Fibroblast of the aortic adventitia (primary cell): ENCODE measurements around the gene NLGN4Y. TPM values are rescaled to one million over a fixed set of nuclear protein-coding genes. Genes with fewer than 3 reads are reported as not detected.

Experiments
- DNase-seq: peaks from one replicate; pipeline ENCODE4 v3.0.0-alpha.2; 2010; ENCODE audit warnings: low read depth
- H3K4me3 ChIP-seq: 2 replicates; pipeline ENCODE4 v1.5.1; 2011; ENCODE audit warnings: low read depth, mild to moderate bottlenecking, control low read depth, low read length, moderate library complexity
- total RNA-seq: library from RNA; depleted of rRNA; stranded (reverse); fragments of >200 nt; gene quantifications from 2 replicates; pipeline ENCODE4 v1.2.3, GENCODE V29; 2012; ENCODE audit warnings: low replicate concordance
- TF ChIP-seq, protein P1 (sequence below): IDR thresholded peaks from 2 replicates; pipeline ENCODE4 v1.5.1; 2011; ENCODE audit warnings: mild to moderate bottlenecking, low read length, control low read depth, inconsistent platforms; ENCODE audit not compliant: insufficient read depth

NLGN4Y gene
- total RNA-seq = 4.5 TPM in 1 of 2 replicates, not detected in the other

DNA sequence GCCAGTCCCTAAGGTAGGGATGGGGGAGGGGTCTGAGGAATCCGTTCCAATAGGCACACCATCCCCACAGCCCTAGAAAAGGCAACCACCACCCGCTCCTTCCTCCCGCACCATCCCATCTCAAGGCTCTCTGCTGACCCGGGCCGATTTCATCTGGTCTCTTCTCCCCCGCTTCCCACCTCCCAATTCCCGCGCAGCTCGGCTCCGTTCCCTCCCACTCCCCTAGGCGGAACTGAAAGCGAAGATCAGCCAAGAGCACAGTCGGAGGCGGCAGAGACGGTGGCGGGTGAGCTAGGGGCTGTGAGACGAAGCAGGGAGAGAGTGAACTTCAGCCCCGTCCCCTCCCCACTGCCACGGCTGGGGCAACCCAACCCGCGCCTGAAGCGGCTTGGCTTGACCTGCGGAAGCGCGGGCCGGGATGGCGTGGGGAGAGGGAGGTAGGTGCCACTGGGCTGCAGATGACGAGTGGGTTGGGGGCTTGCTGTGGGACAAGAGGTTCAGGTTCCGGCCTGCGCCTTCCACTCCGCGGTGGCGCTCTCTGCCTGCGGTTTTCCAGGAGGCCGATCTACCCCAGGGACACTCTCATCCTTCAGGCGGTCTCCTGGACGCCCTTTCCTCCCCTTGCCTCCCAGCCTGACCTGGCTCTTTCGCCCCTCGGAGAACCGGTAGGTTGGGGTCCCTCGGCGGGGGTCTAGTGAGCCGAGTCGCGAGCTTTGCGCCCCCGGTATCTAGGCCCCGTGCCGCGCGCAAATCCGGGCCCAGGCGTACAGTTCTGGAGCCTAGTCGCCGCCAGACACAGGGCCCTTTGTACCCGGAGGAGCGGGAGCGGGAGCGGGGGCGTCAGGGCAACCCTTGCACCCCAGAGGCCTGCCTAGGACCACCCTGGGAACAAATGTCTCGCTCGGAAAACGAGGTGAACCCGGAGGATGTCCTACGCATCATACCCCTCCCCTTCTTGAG is at the start of gene NLGN4Y:
NLGN4Y (plus strand) TSS at position 258 of the 960 bp plus-strand sequence. CDS start 97,591 bp downstream, outside the sequence.
- TF ChIP-seq, protein P1, sequence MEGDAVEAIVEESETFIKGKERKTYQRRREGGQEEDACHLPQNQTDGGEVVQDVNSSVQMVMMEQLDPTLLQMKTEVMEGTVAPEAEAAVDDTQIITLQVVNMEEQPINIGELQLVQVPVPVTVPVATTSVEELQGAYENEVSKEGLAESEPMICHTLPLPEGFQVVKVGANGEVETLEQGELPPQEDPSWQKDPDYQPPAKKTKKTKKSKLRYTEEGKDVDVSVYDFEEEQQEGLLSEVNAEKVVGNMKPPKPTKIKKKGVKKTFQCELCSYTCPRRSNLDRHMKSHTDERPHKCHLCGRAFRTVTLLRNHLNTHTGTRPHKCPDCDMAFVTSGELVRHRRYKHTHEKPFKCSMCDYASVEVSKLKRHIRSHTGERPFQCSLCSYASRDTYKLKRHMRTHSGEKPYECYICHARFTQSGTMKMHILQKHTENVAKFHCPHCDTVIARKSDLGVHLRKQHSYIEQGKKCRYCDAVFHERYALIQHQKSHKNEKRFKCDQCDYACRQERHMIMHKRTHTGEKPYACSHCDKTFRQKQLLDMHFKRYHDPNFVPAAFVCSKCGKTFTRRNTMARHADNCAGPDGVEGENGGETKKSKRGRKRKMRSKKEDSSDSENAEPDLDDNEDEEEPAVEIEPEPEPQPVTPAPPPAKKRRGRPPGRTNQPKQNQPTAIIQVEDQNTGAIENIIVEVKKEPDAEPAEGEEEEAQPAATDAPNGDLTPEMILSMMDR = no peak
- DNase-seq = no peak
- no peak within 1 kb of the TSS for H3K4me3 ChIP-seq

DNA sequence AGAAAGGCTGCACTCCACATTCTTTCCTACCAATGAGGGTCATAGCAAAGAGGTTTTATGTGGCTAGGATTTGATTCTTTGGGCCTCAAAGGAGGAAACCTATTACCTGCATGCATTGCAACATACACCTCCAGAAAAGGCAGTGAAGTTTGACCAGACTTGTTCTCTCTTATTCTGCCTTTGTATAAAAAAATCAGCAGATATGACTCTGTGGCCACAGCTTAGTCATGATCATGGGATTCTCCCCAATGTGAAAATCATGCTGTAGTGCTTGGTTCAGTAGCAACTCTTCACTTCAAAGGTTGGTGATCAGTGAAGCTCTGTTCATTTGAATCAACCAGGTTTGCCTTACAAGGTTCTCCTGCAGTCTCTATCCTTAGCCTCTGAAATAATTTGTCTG is 38.4 kb upstream of the NLGN4Y start:
- TF ChIP-seq, protein P1 = no peak
- no peak for DNase-seq
- H3K4me3 ChIP-seq = no peak overlapping the region

DNA sequence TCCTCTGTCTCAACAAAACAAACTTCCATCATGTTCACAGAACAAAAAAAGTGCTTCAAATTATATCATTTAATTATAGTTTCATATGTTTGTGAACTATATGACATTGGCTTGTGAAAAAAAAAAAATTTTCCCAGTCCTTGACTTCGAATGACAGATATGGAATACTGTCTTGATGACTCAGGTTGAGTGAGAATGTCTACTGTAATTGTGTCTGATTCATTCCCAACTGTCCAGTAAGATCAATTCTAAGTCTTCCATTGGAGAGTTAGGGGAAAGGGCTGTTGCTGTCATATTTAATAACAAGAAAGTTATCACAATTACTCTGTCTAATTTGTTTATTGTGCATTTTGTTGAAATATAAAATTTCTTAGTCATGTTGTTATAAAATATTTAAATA is 34.1 kb upstream of the NLGN4Y start:
- no peak for DNase-seq
- H3K4me3 ChIP-seq = no peak overlapping the region
- TF ChIP-seq, protein P1 = no peak

DNA sequence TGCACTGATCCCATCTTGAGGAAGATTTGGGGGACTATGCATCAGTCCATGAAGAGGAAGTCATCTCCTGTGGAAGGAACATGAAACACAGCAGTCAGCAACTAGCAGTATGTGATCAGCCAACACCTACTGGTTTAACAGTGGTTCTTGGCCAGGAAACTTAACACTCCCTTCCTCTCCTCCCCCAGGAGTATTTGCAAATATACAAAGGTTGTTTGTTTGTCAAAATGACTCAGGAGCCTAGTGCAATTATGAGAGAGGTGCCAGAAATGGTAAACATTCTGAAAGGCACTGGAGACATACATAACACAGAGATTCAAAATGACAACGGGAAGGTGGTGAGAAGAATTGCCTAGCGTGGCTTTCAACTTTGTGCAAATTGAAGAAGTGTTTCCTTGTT is 26.3 kb upstream of the NLGN4Y start:
- no peak for DNase-seq
- TF ChIP-seq, protein P1 = no peak

DNA sequence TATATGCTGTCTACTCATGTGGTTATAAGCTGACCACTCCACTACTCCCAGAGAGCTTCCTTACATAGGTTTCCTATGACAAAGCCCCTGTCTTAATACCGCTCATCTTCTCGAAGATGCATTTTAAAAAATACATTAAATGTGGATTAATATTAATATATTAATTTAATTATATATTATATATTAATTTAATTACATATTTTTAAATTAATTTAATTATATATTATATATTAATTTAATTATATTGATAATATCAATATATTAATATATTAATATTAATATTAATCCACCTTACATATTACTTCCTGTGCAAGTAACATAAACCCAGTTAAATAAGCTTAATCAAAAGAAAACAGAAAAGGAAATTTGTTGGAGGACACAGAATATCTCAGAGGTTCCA is 19.7 kb upstream of the NLGN4Y start:
- DNase-seq = no peak
- TF ChIP-seq, protein P1 = no peak
- no peak overlapping the region for H3K4me3 ChIP-seq

More for the DNA sequence above, 26.3 kb upstream of the NLGN4Y start:
- H3K4me3 ChIP-seq = no peak overlapping the region

DNA sequence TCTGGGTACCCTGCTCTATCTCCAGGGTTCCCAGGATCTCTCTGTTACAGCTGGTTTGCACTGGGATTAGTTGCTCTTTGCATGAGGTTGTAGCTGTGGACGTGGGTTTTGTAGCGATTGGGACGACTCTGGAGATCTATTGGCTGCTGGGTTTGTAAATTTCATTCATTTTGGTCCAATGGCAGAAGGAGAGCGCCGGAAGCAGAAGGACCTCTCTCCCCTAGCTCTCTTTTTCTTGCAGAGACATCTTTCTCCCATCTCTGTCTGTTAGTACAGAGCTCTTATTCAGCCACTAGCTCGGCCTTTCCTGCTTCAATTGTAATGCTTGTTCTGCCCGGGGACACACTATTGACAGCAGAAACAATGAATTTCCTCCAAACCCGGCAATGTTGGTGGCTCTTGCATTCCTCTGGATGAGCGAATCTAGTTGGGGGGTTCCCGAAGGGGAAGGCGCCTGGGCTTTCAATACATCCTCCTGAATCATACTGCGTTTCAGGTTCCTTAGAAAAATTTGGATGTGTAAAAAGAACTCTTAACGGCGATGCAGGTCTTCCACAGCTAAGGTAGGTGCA is 1.9 kb upstream of the NLGN4Y start:
- TF ChIP-seq, protein P1 = no peak
- no peak for DNase-seq
- H3K4me3 ChIP-seq = no peak overlapping the region
